Measurements from ENCODE around the gene ANXA6.

Gene ANXA6

GRCh38 chr5:151156507-151157420, 815 bp downstream of the ANXA6 start:
- Histone ChIP-seq H3K36me3 (ENCODE audit: control insufficient read depth, insufficient read depth, low read length) (no peaks in the 10 kb centered on the region), H3K27me3 (ENCODE audit: control insufficient read depth, insufficient read depth, low read length) (no peaks in the 10 kb centered on the region), H3K4me3 (ENCODE audit: low read length) (peak overlapping the region; percentile 78), H3K27ac (ENCODE audit: low read depth, low read length) (peak overlapping the region; percentile 80), H3K9ac (ENCODE audit: low read length) (peak overlapping the region; percentile 90), H3K4me1 (ENCODE audit: control insufficient read depth, insufficient read depth, low read length) (peaks cover 27% of the 10 kb centered on the region)

GRCh38 chr5:151155775-151156506, 1.6 kb downstream of the ANXA6 start:
- H3K27me3 ChIP-seq (ENCODE audit: control insufficient read depth, insufficient read depth, low read length): no peaks in the 10 kb centered on the region
- H3K36me3 ChIP-seq (ENCODE audit: control insufficient read depth, insufficient read depth, low read length): no peaks in the 10 kb centered on the region
- H3K4me3 ChIP-seq (ENCODE audit: low read length): peak overlapping the region; percentile 78
- peak overlapping the region; percentile 80 for H3K27ac ChIP-seq (ENCODE audit: low read depth, low read length)
- H3K9ac ChIP-seq (ENCODE audit: low read length): peak overlapping the region; percentile 90
- peaks cover 35% of the 10 kb centered on the region for H3K4me1 ChIP-seq (ENCODE audit: control insufficient read depth, insufficient read depth, low read length)

GRCh38 chr5:151154931-151155774, 2.4 kb downstream of the ANXA6 start:
- peak overlapping the region; percentile 80 for H3K27ac ChIP-seq (ENCODE audit: low read depth, low read length)
- peak overlapping the region; percentile 78 for H3K4me3 ChIP-seq (ENCODE audit: low read length)
- no peaks in the 10 kb centered on the region for H3K27me3 ChIP-seq (ENCODE audit: control insufficient read depth, insufficient read depth, low read length)
- no peaks in the 10 kb centered on the region for H3K36me3 ChIP-seq (ENCODE audit: control insufficient read depth, insufficient read depth, low read length)
- no peak overlapping the region for H3K9ac ChIP-seq (ENCODE audit: low read length)
- H3K4me1 ChIP-seq (ENCODE audit: control insufficient read depth, insufficient read depth, low read length): peaks cover 43% of the 10 kb centered on the region

- H3K27me3 ChIP-seq (ENCODE audit: control insufficient read depth, insufficient read depth, low read length): no peaks in the 10 kb centered on the region
- H3K4me3 ChIP-seq (ENCODE audit: low read length): no peak overlapping the region
- H3K36me3 ChIP-seq (ENCODE audit: control insufficient read depth, insufficient read depth, low read length): no peaks in the 10 kb centered on the region
- H3K9ac ChIP-seq (ENCODE audit: low read length): no peak overlapping the region
- H3K4me1 ChIP-seq (ENCODE audit: control insufficient read depth, insufficient read depth, low read length): peaks cover 47% of the 10 kb centered on the region
- H3K27ac ChIP-seq (ENCODE audit: low read depth, low read length): no peak overlapping the region
Observed at GRCh38 chr5:151153766-151154272, 3.8 kb downstream of the ANXA6 start.

GRCh38 chr5:151153300-151153699, 4.3 kb downstream of the ANXA6 start:
- no peak overlapping the region for H3K4me3 ChIP-seq (ENCODE audit: low read length)
- H3K4me1 ChIP-seq (ENCODE audit: control insufficient read depth, insufficient read depth, low read length): peaks cover 44% of the 10 kb centered on the region
- no peaks in the 10 kb centered on the region for H3K27me3 ChIP-seq (ENCODE audit: control insufficient read depth, insufficient read depth, low read length)
- no peaks in the 10 kb centered on the region for H3K36me3 ChIP-seq (ENCODE audit: control insufficient read depth, insufficient read depth, low read length)
- H3K27ac ChIP-seq (ENCODE audit: low read depth, low read length): peak overlapping the region; percentile 17
- no peak overlapping the region for H3K9ac ChIP-seq (ENCODE audit: low read length)

- Histone ChIP-seq H3K36me3 (ENCODE audit: control insufficient read depth, insufficient read depth, low read length) (no peaks in the 10 kb centered on the region), H3K4me3 (ENCODE audit: low read length) (no peak overlapping the region), H3K9ac (ENCODE audit: low read length) (no peak overlapping the region), H3K27me3 (ENCODE audit: control insufficient read depth, insufficient read depth, low read length) (no peaks in the 10 kb centered on the region), H3K27ac (ENCODE audit: low read depth, low read length) (peak overlapping the region; percentile 93), H3K4me1 (ENCODE audit: control insufficient read depth, insufficient read depth, low read length) (peaks cover 41% of the 10 kb centered on the region)
Observed at GRCh38 chr5:151151793-151152192, 5.8 kb downstream of the ANXA6 start.

- Histone ChIP-seq H3K36me3 (ENCODE audit: control insufficient read depth, insufficient read depth, low read length) (no peaks in the 10 kb centered on the region), H3K27ac (ENCODE audit: low read depth, low read length) (peak overlapping the region; percentile 93), H3K9ac (ENCODE audit: low read length) (peak overlapping the region; percentile 13), H3K4me1 (ENCODE audit: control insufficient read depth, insufficient read depth, low read length) (peaks cover 40% of the 10 kb centered on the region), H3K27me3 (ENCODE audit: control insufficient read depth, insufficient read depth, low read length) (no peaks in the 10 kb centered on the region), H3K4me3 (ENCODE audit: low read length) (peak overlapping the region; percentile 38)
Observed at GRCh38 chr5:151151263-151151660, 6.3 kb downstream of the ANXA6 start.

GRCh38 chr5:151150471-151151262, 6.9 kb downstream of the ANXA6 start:
- H3K36me3 ChIP-seq (ENCODE audit: control insufficient read depth, insufficient read depth, low read length): peaks cover 1% of the 10 kb centered on the region
- no peaks in the 10 kb centered on the region for H3K27me3 ChIP-seq (ENCODE audit: control insufficient read depth, insufficient read depth, low read length)
- peak overlapping the region; percentile 13 for H3K9ac ChIP-seq (ENCODE audit: low read length)
- H3K4me1 ChIP-seq (ENCODE audit: control insufficient read depth, insufficient read depth, low read length): peaks cover 34% of the 10 kb centered on the region
- peak overlapping the region; percentile 38 for H3K4me3 ChIP-seq (ENCODE audit: low read length)
- H3K27ac ChIP-seq (ENCODE audit: low read depth, low read length): peak overlapping the region; percentile 93

- no peaks in the 10 kb centered on the region for H3K27me3 ChIP-seq (ENCODE audit: control insufficient read depth, insufficient read depth, low read length)
Observed at GRCh38 chr5:151148583-151148982, 9.0 kb downstream of the ANXA6 start.

GRCh38 chr5:151147033-151147432, 10.5 kb downstream of the ANXA6 start:
- Histone ChIP-seq H3K27me3 (ENCODE audit: control insufficient read depth, insufficient read depth, low read length) (no peaks in the 10 kb centered on the region), H3K36me3 (ENCODE audit: control insufficient read depth, insufficient read depth, low read length) (peaks cover 8% of the 10 kb centered on the region), H3K4me1 (ENCODE audit: control insufficient read depth, insufficient read depth, low read length) (peaks cover 38% of the 10 kb centered on the region), H3K9ac (ENCODE audit: low read length) (no peak overlapping the region), H3K4me3 (ENCODE audit: low read length) (no peak overlapping the region), H3K27ac (ENCODE audit: low read depth, low read length) (no peak overlapping the region)

More at GRCh38 chr5:151148583-151148982, 9.0 kb downstream of the ANXA6 start:
- peaks cover 8% of the 10 kb centered on the region for H3K36me3 ChIP-seq (ENCODE audit: control insufficient read depth, insufficient read depth, low read length)
- H3K4me3 ChIP-seq (ENCODE audit: low read length): no peak overlapping the region
- peak overlapping the region; percentile 51 for H3K27ac ChIP-seq (ENCODE audit: low read depth, low read length)
- H3K4me1 ChIP-seq (ENCODE audit: control insufficient read depth, insufficient read depth, low read length): peaks cover 35% of the 10 kb centered on the region
- H3K9ac ChIP-seq (ENCODE audit: low read length): no peak overlapping the region

GRCh38 chr5:151146061-151146460, 11.5 kb downstream of the ANXA6 start:
- Histone ChIP-seq H3K4me1 (ENCODE audit: control insufficient read depth, insufficient read depth, low read length) (peaks cover 37% of the 10 kb centered on the region), H3K4me3 (ENCODE audit: low read length) (no peak overlapping the region), H3K36me3 (ENCODE audit: control insufficient read depth, insufficient read depth, low read length) (peaks cover 8% of the 10 kb centered on the region), H3K27me3 (ENCODE audit: control insufficient read depth, insufficient read depth, low read length) (no peaks in the 10 kb centered on the region), H3K9ac (ENCODE audit: low read length) (no peak overlapping the region), H3K27ac (ENCODE audit: low read depth, low read length) (no peak overlapping the region)
